Nephron progenitor cell (in vitro differentiated cells): ENCODE data around the gene UBQLN2.
"Not testable (repeated sequence)": the region's sequence is repeated elsewhere in the genome, so short reads cannot be mapped to it uniquely, and the experiment has no call there.

ENCODE experiments used
- DNase-seq: peaks from one replicate; pipeline ENCODE4 v3.0.0; 2021
- H3K27ac Mint-ChIP-seq: 2 replicates; pipeline ENCODE4 v1.8.0; 2021; ENCODE audit warnings: mild to moderate bottlenecking, moderate library complexity, mixed read lengths
- H3K27me3 Mint-ChIP-seq: 2 replicates; pipeline ENCODE4 v1.8.0; 2021; ENCODE audit warnings: mild to moderate bottlenecking, low read depth, mixed read lengths; ENCODE audit not compliant: poor library complexity
- H3K36me3 Mint-ChIP-seq: 2 replicates; pipeline ENCODE4 v1.8.0; 2021; ENCODE audit warnings: low read depth, mixed read lengths
- H3K4me1 Mint-ChIP-seq: 2 replicates; pipeline ENCODE4 v1.8.0; 2021; ENCODE audit warnings: mixed read lengths
- H3K4me3 Mint-ChIP-seq: 2 replicates; pipeline ENCODE4 v1.8.0; 2021; ENCODE audit warnings: mild to moderate bottlenecking, moderate library complexity, mixed read lengths
- H3K9me3 Mint-ChIP-seq: 2 replicates; pipeline ENCODE4 v1.8.0; 2021; ENCODE audit warnings: mild to moderate bottlenecking, moderate library complexity, mixed read lengths
- TF ChIP-seq, protein P1 (sequence below): fragments of 200-600 bp; sonication (generic); IDR thresholded peaks from 2 replicates; pipeline ENCODE4 v1.5.0; 2021; ENCODE audit warnings: antibody characterized with exemption

UBQLN2 gene

DNA sequence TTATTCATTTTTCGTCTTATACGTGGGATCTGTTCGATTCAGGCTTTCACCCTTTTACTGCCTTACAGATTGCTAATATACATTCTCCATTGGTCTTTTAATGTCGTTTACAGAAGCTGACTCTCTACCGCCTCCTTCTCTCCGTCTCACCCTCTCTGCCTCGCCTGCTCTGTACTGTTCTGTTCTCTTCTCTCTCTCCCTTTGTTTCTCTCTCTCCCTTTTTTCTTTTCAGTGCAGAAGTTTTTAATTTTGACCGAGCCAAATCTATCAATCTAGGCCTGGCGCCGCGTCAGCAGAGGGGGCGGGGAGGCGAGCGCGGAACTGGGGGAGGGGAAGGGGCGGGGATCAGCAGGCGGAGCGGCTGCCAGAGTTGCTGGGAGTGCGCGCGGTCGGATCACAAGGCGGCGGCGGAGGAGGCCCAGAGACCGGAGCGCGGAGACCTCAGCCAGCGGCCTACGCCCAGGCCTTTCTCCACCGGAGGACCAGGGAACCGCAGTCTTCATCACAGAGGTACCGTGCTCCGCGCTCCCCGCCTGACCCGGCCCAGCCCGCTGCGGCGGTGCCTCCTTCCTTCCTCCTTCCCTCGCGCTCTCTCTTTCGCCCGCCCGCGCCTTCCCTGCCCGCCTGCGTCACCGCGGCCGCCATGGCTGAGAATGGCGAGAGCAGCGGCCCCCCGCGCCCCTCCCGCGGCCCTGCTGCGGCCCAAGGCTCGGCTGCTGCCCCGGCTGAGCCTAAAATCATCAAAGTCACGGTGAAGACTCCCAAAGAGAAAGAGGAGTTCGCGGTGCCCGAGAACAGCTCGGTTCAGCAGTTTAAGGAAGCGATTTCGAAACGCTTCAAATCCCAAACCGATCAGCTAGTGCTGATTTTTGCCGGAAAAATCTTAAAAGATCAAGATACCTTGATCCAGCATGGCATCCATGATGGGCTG lies at the start of gene UBQLN2:
UBQLN2 (plus strand) TSS at position 397 of the 931 bp plus-strand sequence; CDS start at position 644, 247 bp downstream.
- Mint-ChIP-seq H3K27me3 (no peaks in the 10 kb centered on the region), H3K36me3 (no peaks in the 10 kb centered on the region), H3K4me1 (peaks cover 28% of the 10 kb centered on the region), H3K27ac (peak within 1 kb of the TSS; percentile 98), H3K4me3 (peak within 1 kb of the TSS; percentile 89), H3K9me3 (peaks cover 11% of the 10 kb centered on the region)
- peak; percentile 77 for DNase-seq
- TF ChIP-seq, protein P1, sequence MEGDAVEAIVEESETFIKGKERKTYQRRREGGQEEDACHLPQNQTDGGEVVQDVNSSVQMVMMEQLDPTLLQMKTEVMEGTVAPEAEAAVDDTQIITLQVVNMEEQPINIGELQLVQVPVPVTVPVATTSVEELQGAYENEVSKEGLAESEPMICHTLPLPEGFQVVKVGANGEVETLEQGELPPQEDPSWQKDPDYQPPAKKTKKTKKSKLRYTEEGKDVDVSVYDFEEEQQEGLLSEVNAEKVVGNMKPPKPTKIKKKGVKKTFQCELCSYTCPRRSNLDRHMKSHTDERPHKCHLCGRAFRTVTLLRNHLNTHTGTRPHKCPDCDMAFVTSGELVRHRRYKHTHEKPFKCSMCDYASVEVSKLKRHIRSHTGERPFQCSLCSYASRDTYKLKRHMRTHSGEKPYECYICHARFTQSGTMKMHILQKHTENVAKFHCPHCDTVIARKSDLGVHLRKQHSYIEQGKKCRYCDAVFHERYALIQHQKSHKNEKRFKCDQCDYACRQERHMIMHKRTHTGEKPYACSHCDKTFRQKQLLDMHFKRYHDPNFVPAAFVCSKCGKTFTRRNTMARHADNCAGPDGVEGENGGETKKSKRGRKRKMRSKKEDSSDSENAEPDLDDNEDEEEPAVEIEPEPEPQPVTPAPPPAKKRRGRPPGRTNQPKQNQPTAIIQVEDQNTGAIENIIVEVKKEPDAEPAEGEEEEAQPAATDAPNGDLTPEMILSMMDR: no peak

DNA sequence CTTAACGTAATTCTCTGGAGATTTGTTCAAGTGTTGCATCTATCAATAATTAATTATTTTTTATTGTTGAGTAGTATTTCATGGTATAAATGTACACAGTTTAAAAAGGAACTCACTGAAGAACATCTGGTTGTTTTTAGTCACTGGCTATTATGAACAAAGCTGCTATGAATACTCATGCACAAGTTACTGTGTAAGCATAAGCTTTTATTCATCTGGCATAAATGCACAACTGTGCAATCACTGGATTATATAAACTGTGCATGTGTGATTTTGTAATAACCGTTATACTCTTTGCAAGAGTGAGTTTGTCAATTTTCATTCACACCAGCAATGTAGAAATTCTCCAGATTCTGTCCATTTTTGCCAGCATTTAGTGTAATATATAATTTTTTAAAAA lies 43.8 kb upstream of the UBQLN2 start:
- Mint-ChIP-seq H3K4me1 (no peaks in the 10 kb centered on the region), H3K4me3 (no peak overlapping the region), H3K27ac (no peak overlapping the region), H3K9me3 (peaks cover 40% of the 10 kb centered on the region), H3K27me3 (peaks cover 4% of the 10 kb centered on the region), H3K36me3 (no peaks in the 10 kb centered on the region)
- no peak for DNase-seq
- TF ChIP-seq, protein P1: no peak

DNA sequence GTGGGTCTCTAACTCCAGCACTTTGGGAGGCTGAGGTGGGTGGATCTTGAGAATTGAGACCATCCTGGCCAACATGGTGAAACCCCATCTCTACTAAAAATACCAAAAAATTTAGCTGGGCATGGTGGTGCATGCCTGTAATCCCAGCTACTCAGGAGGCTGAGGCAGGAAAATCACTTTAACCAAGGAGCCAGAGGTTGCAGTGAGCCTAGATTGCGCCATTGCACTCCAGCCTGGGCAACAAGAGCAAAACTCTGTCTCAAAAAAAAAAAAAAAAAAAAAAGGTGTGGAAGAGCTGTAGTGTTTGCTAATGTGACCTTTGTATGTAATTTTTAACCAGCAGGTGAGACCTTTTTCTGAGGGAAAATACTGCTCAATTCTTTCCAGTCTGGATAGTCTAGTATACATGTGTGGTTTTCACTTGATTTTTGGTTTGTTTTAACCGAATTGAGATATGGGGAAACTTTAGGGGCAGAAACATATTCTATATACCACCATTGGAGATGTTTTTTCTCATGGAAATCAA lies 33.9 kb upstream of the UBQLN2 start:
- peaks cover 50% of the 10 kb centered on the region for H3K9me3 Mint-ChIP-seq
- H3K27ac Mint-ChIP-seq, H3K36me3 Mint-ChIP-seq, H3K27me3 Mint-ChIP-seq, DNase-seq, H3K4me3 Mint-ChIP-seq, H3K4me1 Mint-ChIP-seq: not testable (repeated sequence)

DNA sequence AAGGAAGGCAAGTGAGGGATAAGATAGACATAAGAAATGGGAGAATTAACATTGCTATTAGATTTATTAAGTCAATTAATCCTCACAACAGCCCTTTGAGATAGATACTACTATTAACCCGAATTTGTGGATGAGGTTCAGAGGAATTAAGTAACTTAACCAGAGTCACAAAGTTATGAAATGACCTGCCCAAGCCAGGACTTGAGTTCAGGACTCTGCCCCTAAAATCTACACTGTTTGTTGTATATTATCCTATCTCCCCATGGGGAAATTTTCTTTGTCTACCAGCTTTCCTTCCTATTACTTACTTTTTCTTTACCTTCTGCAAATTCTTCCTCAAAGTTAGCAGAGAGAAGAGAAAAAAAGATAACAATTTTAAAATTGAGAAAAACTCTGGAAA lies 33.4 kb upstream of the UBQLN2 start:
- Mint-ChIP-seq H3K36me3 (no peaks in the 10 kb centered on the region), H3K9me3 (peaks cover 48% of the 10 kb centered on the region), H3K27me3 (no peaks in the 10 kb centered on the region), H3K27ac (no peak overlapping the region), H3K4me1 (no peaks in the 10 kb centered on the region), H3K4me3 (no peak overlapping the region)
- TF ChIP-seq, protein P1: no peak
- DNase-seq: no peak

DNA sequence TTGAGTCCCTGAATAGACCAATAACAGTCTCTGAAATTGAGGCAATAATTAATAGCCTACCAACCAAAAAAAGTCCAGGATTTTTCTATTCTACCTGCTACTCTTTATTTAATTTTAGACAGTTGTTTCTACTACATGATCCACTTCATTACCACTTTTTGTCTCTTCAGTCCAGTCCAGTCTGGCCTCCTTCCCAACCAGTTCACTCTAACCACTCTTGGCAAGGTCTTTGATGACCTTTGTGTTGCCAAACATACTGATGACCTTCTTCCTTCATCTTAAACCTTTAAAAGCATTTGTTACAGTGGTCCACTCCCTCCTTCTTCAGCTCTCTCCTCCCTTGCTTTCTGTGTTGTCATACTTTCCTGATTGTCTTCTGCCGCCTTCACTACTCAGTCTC lies 12.8 kb upstream of the UBQLN2 start:
- H3K36me3 Mint-ChIP-seq: no peaks in the 10 kb centered on the region
- peaks cover 42% of the 10 kb centered on the region for H3K9me3 Mint-ChIP-seq
- no peak for DNase-seq
- no peak overlapping the region for H3K27ac Mint-ChIP-seq
- TF ChIP-seq, protein P1: no peak
- H3K4me3 Mint-ChIP-seq: no peak overlapping the region
- no peaks in the 10 kb centered on the region for H3K4me1 Mint-ChIP-seq
- H3K27me3 Mint-ChIP-seq: no peaks in the 10 kb centered on the region

DNA sequence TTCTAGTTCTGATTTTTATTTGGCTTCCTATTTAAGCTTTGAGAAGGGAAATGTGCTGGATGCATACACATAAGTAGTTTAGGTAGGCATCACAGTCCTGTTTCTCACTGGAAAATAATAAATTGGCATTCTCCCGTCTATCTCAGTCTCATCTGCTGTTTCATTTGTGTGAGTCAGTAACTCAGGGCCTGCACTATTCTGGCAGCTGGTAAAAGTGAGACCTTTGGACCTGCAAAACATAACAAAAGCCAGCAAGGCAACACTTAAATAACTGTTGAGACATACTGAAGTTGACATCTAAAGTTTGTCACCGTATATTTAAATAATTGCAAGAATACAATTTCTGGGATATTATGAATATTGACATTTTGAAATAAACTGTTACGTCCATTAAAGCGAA lies 8.6 kb upstream of the UBQLN2 start:
- H3K27me3 Mint-ChIP-seq: no peaks in the 10 kb centered on the region
- no peaks in the 10 kb centered on the region for H3K36me3 Mint-ChIP-seq
- H3K9me3 Mint-ChIP-seq: peaks cover 18% of the 10 kb centered on the region
- TF ChIP-seq, protein P1: no peak
- no peak overlapping the region for H3K4me3 Mint-ChIP-seq
- DNase-seq: no peak
- H3K27ac Mint-ChIP-seq: no peak overlapping the region
- no peaks in the 10 kb centered on the region for H3K4me1 Mint-ChIP-seq
